Adrenal gland (tissue), 12 donors: ENCODE results near the gene BHLHA9. TPM values are rescaled to one million over a fixed set of nuclear protein-coding genes. Genes with fewer than 3 reads are reported as not detected.

Source experiments
- DNase-seq, 7 donors: peaks; one replicate each; pipeline ENCODE4 v3.0.0-alpha.2; 2019 to 2020
- H3K27ac ChIP-seq, 5 donors: fragments of 200-600 bp; sonication (generic) in 4 of 5; 1 replicate in 3 of 5; 2 replicates in 2 of 5; pipeline versions ENCODE4 v1.5.1 to v1.8.0; 2016 to 2020; ENCODE audit warnings: mild to moderate bottlenecking in 1 of 5
- H3K27me3 ChIP-seq: fragments of 200-600 bp; 2 replicates; pipeline ENCODE4 v1.8.0; 2021
- H3K36me3 ChIP-seq, 2 donors: fragments of 200-600 bp; replicated peaks in 1 of 2; 1 replicate in 1 of 2; 2 replicates in 1 of 2; pipeline versions ENCODE4 v1.5.1 to v1.8.0; 2018 to 2022
- H3K4me1 ChIP-seq, 2 donors: fragments of 200-600 bp; replicated peaks in 1 of 2; 1 replicate in 1 of 2; 2 replicates in 1 of 2; pipeline versions ENCODE4 v1.5.1 to v1.8.0; 2018 to 2021
- H3K4me3 ChIP-seq, 4 donors: fragments of 200-600 bp; sonication (generic) in 3 of 4; one replicate each; pipeline ENCODE4 v1.5.1; 2016 to 2018
- H3K9me3 ChIP-seq, 3 donors: fragments of 200-600 bp; sonication (generic) in 1 of 3; replicated peaks in 1 of 3; 1 replicate in 2 of 3; 2 replicates in 1 of 3; pipeline versions ENCODE4 v1.5.1 to v1.8.0; 2016 to 2021
- CTCF ChIP-seq, 6 experiments: fragments of 450-650 bp in 4 of 6; fragments of 200-600 bp in 2 of 6; sonication (generic) in 1 of 6; IDR thresholded peaks; 1 replicate in 5 of 6; 2 replicates in 1 of 6; pipeline versions ENCODE4 v1.5.1 to v1.8.0; 2016 to 2021; ENCODE audit warnings: antibody characterized with exemption in 6 of 6, mild to moderate bottlenecking in 2 of 6, moderate library complexity in 1 of 6
- POLR2A ChIP-seq, 2 donors: fragments of 450-650 bp; IDR thresholded peaks; one replicate each; pipeline ENCODE4 v1.6.1; 2017; ENCODE audit warnings: antibody characterized with exemption in 2 of 2, mild to moderate bottlenecking in 2 of 2, moderate library complexity in 1 of 2
- WGBS, 4 donors: extraction: QIAGEN DNeasy Blood & Tissue Kit in 2 of 4; methylation state at CpG; one replicate each; pipeline versions ENCODE4 v1.1.5 to v1.1.7; 2013 to 2017; 5-methylcytosine and 5-hydroxymethylcytosine counted together
- intact Hi-C, 2 donors: fragments of 100-400 bp; cut with DNase I; formaldehyde crosslinking; loops; one replicate each; pipeline versions ENCODE4 v1.14.1 to v1.15.0; 2022 to 2023
- polyA plus RNA-seq, 3 donors: library from polyadenylated mRNA; stranded (reverse); fragments of 200-250 nt in 2 of 3; fragments of 350-450 nt in 1 of 3; fragmentation: Illumina TruSeq in 1 of 3; extraction: RNeasy Lipid Tissue Mini Kit (QIAGEN cat#74804) in 1 of 3; gene quantifications; one replicate each; pipeline ENCODE4 v1.2.3, GENCODE V29; 2013 to 2014
- total RNA-seq, 9 donors: library from RNA; depleted of rRNA in 4 of 9; stranded (reverse); fragments of >200 nt in 4 of 9; fragments of 120-200 nt in 1 of 9; fragmentation: NEBNext Ultra II Directional in 1 of 9; extraction: Animal tissue kit (Norgen Biotek cat#: 25700) in 1 of 9; gene quantifications; one replicate each; pipeline versions ENCODE4 v1.1.0 to v1.2.4, GENCODE V29; 2013 to 2023
- donor health status: healthy with polysubstance abuse.
- donor health status: Bipolar disorder and iron deficiency.
- donor health status: DM: yes; HTN: yes; CAD: no.
- donor health status: DM: no; HTN: no; CAD: no.
- donor health status: DM: no; HTN: no; CAD: no.
- donor health status: DM: yes; HTN: yes; CAD: no.

BHLHA9 gene
- total and polyA plus RNA-seq, 12 donors = not detected

DNA sequence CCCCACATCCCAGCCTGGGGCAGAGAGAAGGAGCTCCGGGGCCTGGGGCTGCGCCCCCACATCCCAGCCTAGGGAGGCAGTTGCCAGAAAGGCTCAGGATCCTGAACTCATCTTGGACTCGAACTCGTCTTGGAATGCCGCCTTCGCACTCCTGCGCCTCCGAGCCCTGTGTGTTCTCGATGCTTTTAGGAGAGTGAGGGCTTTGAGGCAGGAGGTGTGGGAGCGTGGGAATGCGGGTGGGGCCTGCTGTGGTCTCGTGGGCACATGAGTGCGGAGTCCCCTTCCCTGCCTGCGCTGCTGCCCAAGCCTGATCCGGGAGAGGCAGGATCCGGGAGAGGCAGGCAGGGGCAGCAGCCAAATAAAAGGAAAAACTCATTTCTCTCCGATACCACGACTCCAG, 1.2 kb downstream of the BHLHA9 start:
- Histone ChIP-seq H3K9me3 (no peaks in the 10 kb centered on the region), H3K4me3 (no peak overlapping the region), H3K27ac (no peak overlapping the region), H3K27me3 (peaks cover 20% of the 10 kb centered on the region), H3K4me1 (peaks cover 0 to 12% of the 10 kb centered on the region in 2 donors), H3K36me3 (no peaks in the 10 kb centered on the region)
- DNase-seq = no peak
- TF ChIP-seq POLR2A (IDR thresholded peaks at IDR 0.05) = no peak
- TF ChIP-seq CTCF (IDR thresholded peaks at IDR 0.05) = no peak
- intact Hi-C loops = loop anchor here in 1 of 2 donors (10.0 kb wide), 1 partner anchor 243 kb away; the partner anchor contains the start of gene INPP5K
- 46 to 65% (median 55%) methylated on average over 10 to 18 of the region's 18 CpGs for WGBS, 4 donors

- H3K4me1 ChIP-seq = peaks cover 0 to 7% of the 10 kb centered on the region in 2 donors
- no peaks in the 10 kb centered on the region for H3K36me3 ChIP-seq
- no peaks in the 10 kb centered on the region for H3K9me3 ChIP-seq
- H3K27ac ChIP-seq = no peak overlapping the region
- WGBS, 4 donors = 70 to 81% (median 76%) methylated on average over 3 to 12 of the region's 12 CpGs
- no peak for DNase-seq
- H3K4me3 ChIP-seq = no peak overlapping the region
- no peak for TF ChIP-seq CTCF (IDR thresholded peaks at IDR 0.05)
- no peak for TF ChIP-seq POLR2A (IDR thresholded peaks at IDR 0.05)
- peaks cover 24% of the 10 kb centered on the region for H3K27me3 ChIP-seq
- intact Hi-C loops = loop anchor here in 1 of 2 donors (10.0 kb wide), 1 partner anchor 242 kb away; the partner anchor contains the start of gene INPP5K
Observed at GRCh38 chr17:1272701-1273100, 2.5 kb downstream of the BHLHA9 start.

- H3K36me3 ChIP-seq = no peaks in the 10 kb centered on the region
- H3K4me3 ChIP-seq = no peak overlapping the region
- TF ChIP-seq CTCF (IDR thresholded peaks at IDR 0.05) (no peak), POLR2A (IDR thresholded peaks at IDR 0.05) (no peak)
- no peak for DNase-seq
- no peaks in the 10 kb centered on the region for H3K9me3 ChIP-seq
- peaks cover 32% of the 10 kb centered on the region for H3K27me3 ChIP-seq
- WGBS, 4 donors = 78 to 85% (median 83%) methylated on average over 13 of the region's 13 CpGs
- no peak overlapping the region for H3K27ac ChIP-seq
- H3K4me1 ChIP-seq = peaks cover 0 to 4% of the 10 kb centered on the region in 2 donors
- intact Hi-C loops = loop anchor here in 1 of 2 donors (10.0 kb wide), 1 partner anchor 241 kb away; the partner anchor contains the start of gene INPP5K
Observed at GRCh38 chr17:1273492-1274244, 3.4 kb downstream of the BHLHA9 start.

DNA sequence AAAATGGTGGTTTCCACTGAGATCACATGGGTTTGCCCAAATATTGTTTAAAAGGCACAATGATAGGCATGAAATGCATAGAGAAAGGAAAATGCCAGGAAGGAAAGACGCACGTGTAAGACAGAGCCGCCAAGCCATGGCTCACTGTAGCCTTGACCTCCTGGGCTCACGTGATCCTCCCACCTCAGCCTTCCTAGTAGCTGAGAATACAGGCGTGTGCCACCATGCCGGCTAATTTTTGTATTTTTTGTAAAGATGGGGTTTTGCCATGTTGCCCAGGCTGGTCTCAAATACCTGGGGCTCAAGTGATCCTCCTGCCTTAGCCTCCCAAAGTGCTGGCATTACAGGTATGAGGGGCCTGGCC, 4.0 kb downstream of the BHLHA9 start:
- H3K36me3 ChIP-seq = no peaks in the 10 kb centered on the region
- no peak for TF ChIP-seq CTCF (IDR thresholded peaks at IDR 0.05)
- TF ChIP-seq POLR2A (IDR thresholded peaks at IDR 0.05) = no peak
- WGBS, 4 donors = 36 to 44% (median 43%) methylated on average over 6 of the region's 6 CpGs
- no peaks in the 10 kb centered on the region for H3K4me1 ChIP-seq
- H3K9me3 ChIP-seq = no peaks in the 10 kb centered on the region
- peak in 4 of 7 donors; percentile 28 to 64 (median 48) for DNase-seq
- intact Hi-C loops = loop anchor here in 1 of 2 donors (10.0 kb wide), 1 partner anchor 241 kb away; the partner anchor contains the start of gene INPP5K
- no peak overlapping the region for H3K4me3 ChIP-seq
- no peak overlapping the region for H3K27ac ChIP-seq
- peaks cover 32% of the 10 kb centered on the region for H3K27me3 ChIP-seq
